ENCODE data around the gene SLCO2A1.
"Not testable (repeated sequence)": the region's sequence is repeated elsewhere in the genome, so short reads cannot be mapped to it uniquely, and the experiment has no call there.

SLCO2A1 gene

DNA sequence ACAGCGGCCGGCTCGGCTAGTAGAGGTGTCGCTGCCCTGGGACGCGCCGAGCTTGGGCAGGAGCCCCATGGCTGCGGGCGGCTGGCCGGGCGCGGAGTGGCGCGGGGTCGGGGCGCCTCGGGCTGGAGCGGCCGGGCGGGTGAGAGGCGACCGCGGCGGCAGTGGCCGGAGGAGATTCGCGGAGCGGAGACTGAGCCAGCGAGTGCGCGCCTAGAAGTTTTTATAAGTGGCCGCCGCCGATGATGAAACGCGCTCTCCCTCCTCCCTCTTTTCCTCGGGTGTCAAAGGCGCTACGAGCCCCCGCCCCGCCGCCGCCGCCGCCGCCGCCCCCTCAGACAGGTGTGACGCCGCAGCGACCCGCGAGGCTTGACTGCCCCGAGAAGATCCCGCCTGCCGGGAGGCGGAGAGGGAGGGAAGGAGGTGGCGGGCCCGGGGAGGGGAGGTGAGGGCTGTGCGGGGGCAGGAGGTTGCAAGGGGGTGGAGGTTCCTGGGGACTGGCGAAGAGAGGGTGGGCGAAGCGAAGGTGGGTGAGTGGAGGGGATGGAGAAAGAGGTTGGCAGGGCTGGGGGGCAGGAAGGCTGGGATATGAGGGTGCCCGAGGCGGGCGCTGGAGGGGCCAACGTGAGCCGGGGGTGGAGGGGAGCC is at the start of gene SLCO2A1:
Gene SLCO2A1 (minus strand): TSS at position 192 of the 645 bp plus-strand sequence. CDS start 123 bp downstream, at position 69.
- no peak for DNase-seq

DNA sequence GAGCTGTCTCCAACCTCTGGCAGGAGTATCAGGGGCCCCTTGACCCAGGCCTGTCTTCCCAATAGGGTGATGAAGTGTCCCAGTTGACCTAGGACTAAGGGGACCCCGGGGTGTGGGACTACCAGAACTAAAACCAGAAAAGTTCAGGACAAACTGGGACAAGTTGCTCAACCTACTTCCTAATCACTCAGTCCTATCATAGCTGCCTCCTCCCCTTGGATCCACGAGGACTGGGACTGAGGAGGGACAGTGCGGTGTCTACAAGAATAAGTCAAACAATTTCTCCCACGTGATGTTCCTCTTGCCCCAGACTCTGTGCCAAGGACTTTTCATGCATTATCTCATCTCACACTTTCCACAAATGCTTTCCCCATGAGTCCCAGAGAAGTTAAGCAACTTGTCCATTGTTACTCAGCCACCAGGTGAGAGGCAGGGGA is 49.4 kb upstream of the SLCO2A1 start:
- DNase-seq = no peak

DNA sequence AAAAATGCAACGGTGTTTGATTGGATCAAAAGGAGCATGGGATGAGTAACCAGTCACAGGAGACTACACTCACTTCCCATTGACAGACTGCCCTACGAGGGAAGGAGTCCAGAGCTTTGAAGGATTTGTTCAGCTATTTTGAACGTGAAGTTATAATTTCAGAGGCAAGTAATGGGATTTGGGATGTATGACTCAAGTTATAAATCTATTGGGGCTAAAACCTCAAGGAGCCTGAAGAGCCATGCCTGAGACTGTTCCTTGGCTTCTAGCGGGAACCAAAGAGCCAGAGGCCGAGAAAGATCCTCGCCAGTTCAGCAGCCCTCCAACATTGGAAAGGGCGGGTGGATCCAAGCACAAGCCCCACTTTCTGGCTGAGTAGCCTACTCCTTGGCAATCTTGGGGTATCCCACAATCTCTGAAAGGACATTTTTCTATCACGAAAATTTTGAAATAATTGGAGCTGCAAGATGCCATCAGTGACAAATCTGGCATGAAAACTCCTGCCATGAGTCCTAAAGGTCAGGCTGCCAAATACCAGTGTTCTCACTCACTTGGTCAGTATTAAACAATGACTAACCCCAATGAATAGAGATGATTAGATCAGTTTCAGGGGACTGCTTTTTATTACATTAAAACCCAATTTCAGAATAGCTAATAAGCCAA is 48.6 kb upstream of the SLCO2A1 start:
- DNase-seq = no peak

DNA sequence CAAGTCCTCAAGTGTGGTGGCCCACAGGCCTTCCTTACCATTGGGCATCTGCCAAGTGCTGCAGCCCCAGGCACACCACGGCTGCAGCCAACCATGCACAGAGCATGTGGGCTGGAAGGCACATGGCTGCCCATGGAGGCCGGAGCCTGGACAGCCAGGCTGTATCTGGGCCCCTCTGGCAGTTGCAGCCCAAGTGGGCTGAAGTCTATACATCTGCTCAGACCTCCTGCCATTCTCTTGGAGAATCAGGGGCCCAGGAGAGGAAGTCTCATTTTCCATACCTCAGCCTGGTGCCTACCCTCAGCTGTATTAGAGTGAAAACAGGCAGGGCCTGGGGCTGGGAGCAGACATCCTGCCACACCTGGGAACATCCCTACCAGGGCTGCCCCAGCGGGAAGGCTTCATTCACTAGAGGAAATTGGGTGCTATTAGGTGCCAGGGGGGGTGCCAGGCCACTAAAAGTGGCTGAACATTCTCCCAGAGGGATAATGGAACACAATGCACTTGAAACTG is 48.0 kb upstream of the SLCO2A1 start:
- no peak for DNase-seq

DNA sequence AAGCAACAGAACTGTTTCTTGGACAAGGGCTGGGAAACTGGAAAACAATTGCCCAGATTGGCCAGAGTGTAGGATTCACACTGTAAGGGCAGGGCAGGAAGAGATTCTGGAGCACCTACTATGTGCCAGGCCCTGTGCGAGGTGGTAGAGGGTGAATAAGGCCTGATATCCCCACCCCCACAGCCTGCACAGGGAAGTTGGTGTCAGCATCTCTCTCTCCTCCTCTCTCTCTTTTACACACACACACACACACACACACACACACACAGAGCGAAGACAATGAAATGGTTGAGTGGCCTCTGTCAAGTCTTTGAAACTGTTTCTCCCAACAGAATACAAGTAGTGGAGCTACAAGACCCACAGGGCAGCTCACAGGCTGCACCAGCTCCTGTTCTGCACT is 47.1 kb upstream of the SLCO2A1 start:
- no peak for DNase-seq

DNA sequence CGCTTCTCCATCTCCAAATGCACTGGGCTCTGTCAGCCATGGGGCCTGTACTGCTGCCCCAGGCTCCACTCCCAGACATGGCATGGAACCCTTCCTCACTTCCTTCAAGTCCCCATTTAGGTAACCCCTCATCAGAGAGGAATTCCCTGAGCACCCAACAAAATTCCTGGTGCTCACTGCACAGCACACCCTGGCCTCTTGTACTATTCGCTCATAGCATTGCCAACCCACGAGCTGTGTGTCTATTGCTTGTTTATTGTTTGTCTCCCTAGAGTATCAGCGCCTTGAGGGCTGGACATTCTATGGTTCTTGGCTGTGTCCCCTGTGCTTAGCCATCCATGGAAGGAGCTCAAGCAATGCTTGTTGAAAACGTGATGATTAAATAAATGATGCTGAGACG is 46.1 kb upstream of the SLCO2A1 start:
- no peak for DNase-seq

DNA sequence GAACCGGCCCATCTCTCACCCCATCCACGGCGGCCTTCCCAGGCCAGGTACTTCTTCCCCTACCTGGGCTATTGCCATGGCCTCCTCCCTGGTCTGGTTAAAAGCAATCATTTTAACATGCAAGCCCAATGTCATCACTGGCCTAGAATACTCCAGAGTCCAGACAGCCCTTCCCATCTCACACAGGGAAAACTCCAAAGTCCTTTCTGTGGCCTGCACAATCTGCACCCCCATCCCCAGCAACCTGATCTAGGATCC is 45.8 kb upstream of the SLCO2A1 start:
- no peak for DNase-seq

DNA sequence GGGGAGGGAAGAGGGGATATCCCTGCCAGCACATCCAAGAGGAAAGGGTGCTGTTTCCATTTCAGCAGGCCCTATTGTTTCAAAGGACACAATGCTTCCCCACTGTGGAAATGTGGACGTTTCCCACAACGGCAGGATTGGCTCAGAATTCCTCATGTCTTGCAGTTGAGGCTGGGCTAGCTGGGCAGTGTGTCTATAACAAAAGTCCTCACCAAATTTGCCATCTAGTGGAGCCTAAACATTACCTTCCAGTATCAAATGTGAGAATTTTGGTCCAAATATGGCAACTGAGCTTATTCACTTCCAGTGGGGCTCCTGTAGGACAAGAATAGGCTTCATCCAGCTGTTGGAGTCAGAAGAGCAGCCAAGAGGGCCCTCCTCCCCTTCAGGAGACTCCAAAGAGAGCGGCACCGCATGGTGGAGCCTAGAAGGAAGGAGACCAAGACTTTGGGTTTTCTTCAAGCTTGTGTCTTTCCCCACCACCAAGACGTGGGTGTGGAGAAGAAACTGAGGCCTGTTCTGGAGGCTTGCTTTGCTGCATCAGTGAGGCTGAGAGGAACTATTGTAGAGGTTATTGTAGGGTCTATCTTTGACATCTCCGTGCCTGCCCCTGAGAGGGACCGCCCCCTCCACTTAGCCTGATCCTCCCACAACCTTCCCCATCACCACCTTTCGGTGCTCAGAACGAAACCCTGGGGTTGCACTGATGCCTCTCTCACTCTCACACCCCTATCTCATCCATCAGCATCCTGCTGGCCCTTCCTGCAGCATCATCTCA is 45.3 kb upstream of the SLCO2A1 start:
- DNase-seq = no peak

DNA sequence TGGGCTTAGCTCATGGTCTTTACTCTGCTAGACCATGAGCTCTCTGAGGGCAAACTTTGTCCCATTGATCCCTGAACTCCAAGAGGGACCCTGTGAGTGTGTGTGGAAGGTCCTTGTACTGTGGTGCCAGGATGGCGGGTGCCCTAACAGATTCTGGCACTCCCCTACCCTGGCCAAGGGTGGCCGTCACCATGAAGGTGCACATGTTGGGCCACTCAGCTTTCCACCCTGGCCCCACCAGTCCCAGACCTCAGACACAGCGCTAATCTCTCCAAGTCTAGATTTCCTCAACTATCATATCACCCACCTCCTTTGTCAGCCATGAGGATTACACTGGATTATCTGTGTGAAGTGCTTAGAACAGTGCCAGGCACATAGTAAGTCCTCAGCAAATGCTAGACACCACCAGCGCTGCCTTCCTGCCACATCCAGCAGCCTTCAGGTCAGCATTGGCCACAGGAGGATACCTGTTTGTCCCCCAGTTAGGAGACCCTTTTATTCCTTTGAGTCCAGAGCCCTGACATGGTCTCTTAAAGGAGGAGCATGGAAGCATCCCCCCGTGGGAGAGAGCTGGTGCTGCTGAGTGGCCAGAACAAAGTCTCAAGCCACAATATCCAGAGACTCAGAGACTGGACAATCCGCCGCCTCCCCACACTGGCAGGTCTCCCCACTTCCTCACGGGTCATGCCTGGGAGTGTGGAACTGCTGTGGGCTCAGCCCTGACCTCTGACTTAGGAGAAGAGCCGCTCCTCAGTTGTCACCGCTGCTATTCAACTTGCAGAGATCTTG is 44.5 kb upstream of the SLCO2A1 start:
- DNase-seq = no peak

DNA sequence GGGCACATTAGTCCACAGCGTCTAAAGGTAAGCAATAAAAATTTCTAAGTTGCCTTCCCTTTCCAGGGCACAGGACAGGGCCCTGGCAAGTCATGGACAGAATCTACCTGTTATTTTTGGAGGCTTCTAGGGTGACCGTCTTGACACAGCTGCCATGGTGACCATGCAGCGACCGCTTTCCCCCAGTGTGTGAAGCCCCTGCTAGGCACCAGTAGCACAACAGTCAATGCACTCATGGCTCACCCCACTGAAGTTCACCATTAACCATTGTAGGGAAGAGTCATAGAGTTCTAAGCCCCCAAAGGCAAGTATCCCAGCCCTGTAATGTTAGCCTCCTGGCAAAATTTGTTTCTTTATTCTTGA is 43.8 kb upstream of the SLCO2A1 start:
- DNase-seq = no peak

DNA sequence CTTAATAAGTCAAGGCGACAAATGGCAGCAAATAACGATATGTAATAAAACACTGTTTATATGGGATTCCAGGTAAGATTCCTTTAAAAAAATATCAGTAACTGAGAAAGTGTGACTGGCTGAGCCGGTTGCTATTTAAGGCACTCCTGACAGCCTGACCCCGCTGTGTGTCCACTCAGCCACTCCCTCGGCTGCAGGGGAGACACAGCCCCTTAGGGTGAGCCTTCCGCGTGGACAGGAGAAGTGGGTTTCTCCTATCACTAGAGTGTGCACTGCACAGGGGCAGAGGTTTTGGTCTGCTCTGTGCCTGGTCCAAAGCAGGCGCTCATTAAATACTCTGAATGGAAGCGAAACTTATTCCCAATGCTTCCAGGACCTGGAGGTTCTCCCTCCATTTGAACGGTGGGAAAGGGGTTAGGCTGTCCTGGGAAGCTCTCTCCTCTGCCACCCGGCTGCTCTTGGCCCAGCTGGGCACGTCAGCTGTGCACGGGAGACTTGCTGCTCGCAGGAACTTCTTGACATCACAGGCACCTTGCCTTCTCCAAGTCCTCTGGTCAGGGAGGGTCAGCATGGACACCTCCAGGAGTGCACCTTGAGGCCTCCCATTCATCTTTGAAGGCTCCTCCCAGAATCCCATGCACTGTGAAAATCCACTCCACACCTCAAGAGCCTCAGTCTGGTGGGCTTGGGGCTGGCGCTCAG is 43.3 kb upstream of the SLCO2A1 start:
- no peak for DNase-seq

DNA sequence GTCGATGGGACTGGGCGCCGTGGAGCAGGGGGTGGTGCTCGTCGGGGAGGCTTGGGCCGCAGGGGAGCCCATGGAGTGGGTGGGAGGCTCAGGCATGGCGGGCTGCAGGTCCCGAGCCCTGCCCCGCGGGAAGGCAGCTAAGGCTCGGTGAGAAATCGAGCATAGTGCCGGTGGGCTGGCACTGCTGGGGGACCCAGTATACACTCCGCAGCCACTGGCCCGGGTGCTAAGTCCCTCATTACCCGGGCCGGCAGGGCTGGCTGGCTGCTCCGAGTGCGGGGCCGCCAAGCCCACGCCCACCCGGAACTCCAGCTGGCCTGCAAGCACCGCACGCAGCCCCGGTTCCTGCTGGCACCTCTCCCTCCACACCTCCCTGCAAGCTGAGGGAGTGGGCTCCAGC is 40.6 kb upstream of the SLCO2A1 start:
- not testable (repeated sequence) for DNase-seq

DNA sequence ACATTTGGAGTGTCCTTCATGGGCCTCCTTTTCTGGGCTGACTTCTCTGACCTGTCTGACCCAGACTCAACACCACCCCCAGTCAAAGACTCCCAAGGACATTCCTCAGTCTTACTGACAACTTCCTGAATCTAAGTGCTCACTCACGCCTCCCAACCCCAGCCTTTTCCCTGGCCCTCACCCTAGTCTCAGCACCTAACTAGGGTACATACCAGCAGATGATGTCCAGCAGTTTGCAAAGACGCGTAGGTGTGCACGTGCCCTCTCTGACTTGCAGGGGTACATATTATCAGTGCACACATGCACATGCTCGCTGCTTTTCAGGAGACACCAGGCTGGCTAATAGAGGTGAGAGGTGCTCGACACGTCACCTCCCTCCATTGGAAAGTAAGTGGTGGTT is 38.7 kb upstream of the SLCO2A1 start:
- DNase-seq = no peak

DNA sequence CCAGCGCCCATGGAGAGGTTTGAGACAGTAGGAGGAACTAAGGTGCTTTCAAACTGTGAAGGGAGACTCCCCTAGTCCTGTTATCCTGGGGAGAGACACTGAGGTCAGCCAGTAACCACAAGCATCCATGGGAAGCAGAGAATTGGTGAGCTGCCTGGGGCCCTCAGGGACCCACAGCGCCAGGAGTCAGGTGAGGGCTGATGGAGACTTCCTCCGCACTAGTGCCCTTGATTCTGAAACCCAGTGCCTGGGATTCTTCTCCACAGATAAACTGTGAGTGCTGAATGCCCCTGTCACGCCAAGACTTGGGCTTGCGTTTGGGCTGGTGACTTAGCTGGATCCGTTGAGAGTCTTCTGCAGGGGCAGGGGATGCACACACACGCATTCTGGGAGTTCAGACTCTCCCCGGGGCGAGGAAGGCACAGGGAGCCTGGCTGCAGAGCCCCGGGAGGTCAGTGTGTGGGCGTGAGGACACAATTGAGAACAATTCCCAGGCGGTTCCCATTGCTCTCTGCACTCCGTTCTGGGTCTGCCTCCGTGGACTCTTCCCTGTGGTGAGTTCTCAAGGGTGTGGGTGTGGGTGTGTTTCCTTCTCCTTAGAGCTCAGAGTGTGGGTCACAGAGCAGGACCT is 37.9 kb upstream of the SLCO2A1 start:
- DNase-seq = no peak

DNA sequence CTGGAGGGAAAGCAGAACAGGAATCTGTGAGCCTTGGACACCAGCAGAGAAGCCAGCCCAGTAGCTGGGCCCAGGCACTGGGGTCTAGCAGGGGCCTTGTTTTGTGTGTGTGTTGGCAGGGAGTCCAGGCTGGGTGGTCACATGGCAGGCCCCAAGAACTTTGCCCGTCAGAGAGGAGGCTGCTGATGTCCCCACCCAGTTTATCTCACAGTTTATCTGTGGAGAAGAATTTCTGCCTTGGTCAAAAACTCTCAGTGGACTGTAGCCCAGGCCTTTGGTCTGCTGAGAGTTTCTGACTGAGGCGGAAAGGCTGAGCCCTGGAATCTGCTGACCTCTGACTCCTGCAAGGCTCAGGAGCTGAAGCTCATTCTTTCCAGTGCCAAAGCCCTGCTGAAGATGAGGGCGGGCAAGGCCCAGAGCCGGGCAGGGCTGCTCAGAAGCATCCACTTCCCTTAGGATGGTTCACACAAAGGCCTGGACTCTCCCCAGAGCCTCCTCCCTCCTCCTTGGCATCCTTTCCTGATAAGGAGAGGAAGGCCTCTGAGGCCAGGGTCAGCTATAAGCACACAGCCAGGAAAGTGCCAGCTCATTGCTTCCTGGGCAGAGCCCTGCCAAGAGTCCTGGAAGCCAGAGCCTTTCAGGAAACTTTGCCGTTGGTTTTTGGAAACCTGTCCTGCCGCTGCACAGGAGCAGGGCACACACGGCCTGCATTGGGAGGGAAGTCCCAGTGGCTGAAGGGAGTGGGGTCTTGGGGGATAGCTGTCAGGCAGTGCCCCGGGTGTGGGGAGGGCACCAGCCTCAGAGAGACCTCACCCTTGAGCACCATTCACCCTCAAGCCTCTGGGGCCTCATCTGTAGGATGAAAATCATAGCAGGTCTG is 37.2 kb upstream of the SLCO2A1 start:
- DNase-seq = no peak

DNA sequence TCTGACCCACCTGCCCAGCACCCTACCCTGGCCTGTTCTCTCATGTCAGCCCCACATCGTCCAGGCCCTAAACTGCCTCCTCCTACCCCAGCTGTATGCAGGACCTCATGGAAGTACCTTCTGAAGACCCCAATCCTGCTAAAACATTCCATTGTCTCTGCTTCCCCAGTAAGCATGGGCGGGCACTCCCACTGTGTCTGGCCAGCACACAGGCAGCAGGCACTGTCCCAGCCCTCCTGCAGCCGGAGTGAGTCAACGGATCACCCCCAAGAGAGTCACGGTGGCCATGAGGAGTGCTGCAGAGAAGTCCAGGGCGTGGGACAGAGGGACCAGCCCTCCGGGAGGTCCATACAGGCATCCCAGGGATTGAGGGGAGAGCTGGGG is 36.4 kb upstream of the SLCO2A1 start:
- DNase-seq = no peak

DNA sequence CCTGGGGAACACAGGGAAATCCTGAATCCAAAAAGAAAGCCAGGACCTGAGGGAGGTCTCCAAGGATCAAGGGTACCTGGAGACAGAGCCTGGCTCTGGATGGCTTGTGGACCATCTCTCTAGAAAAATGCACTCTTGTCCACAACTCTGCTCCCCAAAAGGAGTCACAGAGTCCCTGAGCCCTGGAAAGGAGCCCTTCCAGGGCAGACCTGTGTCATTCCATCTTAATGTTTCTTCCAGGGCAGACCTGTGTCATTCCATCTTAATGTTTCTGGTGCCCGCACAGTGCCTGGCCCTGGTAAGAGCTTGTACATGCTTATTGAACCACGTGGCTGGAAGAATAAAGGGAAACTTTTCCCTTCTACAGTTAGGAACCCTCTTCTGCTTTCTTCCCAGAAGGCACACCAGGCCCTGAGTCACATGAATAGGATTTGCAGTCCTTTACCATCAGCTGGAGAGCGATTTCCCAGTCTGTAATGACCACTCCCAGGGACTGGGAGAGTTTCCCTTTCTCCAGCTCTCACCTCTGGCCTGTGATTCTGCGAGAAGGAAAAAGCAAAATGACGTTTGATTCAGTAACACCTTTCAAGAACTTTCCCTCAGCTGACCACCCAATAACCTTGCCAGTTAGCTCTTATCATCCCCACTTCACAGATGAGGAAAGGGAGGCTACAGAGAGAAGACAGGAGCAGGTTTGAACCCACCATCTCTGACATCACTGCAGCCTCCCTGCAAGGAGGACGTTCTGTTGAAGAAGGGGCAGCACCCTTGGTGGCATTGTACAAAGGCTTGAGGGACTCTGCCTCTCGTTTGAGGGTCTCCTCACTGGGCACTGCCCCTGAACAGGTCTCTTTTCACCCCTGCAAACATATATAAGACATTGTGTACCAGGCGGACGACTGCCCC is 35.8 kb upstream of the SLCO2A1 start:
- no peak for DNase-seq

DNA sequence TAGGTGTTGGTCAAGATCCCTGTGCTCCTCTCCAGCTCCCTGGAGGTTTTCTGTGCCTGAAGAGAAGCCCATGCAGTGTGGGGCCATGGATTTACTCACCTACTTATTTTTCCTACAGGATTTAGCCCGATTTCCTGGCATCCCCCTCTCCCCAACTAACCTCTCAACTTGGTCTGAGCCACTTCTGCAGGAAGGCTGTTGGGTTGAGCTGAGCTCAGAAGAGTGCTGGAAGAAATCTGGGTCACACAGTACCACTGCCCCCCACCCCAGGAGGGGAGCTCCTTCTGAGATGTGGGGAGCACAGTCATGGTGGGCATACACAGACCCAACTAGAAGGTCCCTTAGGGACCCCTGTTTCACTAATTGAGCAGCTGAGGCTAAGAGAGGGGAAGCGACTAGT is 34.4 kb upstream of the SLCO2A1 start:
- DNase-seq = no peak

DNA sequence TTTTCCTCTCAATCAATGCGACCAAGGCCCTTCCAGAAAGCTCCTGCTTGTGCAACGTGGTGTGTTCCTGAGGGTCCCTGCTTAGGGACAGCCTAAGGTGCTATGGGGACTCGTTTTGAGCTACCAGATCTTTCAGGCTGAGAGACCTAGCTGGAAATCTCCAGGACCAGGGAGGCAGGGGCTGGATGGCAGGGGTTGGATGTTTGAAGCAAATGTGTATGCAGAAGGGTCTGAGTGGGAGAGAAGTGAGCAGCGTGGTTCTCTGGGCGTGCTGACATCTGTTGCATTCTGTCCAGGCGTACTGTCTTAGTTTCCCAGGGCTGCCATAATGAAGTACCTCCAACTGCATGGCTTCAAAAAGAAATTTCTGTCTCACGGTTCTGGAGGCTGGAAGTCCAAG is 31.7 kb upstream of the SLCO2A1 start:
- no peak for DNase-seq
